Activated CD4-positive, alpha-beta T cell treated with anti-CD3 and anti-CD28 coated beads for 36 hours (primary cell): ENCODE data around the gene STRIP2. TPM values are rescaled to one million over a fixed set of nuclear protein-coding genes. Genes with fewer than 3 reads are reported as not detected.
"Not testable (repeated sequence)": the region's sequence is repeated elsewhere in the genome, so short reads cannot be mapped to it uniquely, and the experiment has no call there.

ENCODE experiments used
- ATAC-seq: fragments of 200-7000 bp; cut with Tn5 transposase; one replicate; pipeline ENCODE4 v1.10.0; 2021; ENCODE audit warnings: mild to moderate bottlenecking, moderate library complexity
- CTCF ChIA-PET: fragments of 350-600 bp; sonication (Branson Sonifier 250); formaldehyde crosslinking; loops from one replicate; lab custom pipeline; 2021; ENCODE audit warnings: antibody characterized with exemption; lab: Charles Lee
- POLR2A ChIA-PET: fragments of 350-600 bp; sonication (Branson Sonifier 250); formaldehyde crosslinking; loops from one replicate; lab custom pipeline; 2021; ENCODE audit warnings: antibody characterized with exemption, inconsistent platforms; lab: Charles Lee
- DNase-seq: peaks from one replicate; pipeline ENCODE4 v3.0.0-alpha.2; 2020
- H3K27ac Mint-ChIP-seq: one replicate; pipeline ENCODE4 v1.8.0; 2021; ENCODE audit warnings: mixed read lengths
- H3K27me3 Mint-ChIP-seq: one replicate; pipeline ENCODE4 v1.8.0; 2021; ENCODE audit warnings: mixed read lengths
- H3K36me3 Mint-ChIP-seq: one replicate; pipeline ENCODE4 v1.8.0; 2021; ENCODE audit warnings: low read depth, mixed read lengths
- H3K4me1 Mint-ChIP-seq: one replicate; pipeline ENCODE4 v1.8.0; 2021; ENCODE audit warnings: mixed read lengths
- H3K4me3 Mint-ChIP-seq: one replicate; pipeline ENCODE4 v1.8.0; 2021; ENCODE audit warnings: mild to moderate bottlenecking, moderate library complexity, mixed read lengths
- H3K9me3 Mint-ChIP-seq: one replicate; pipeline ENCODE4 v1.8.0; 2021; ENCODE audit warnings: low read depth, mixed read lengths
- intact Hi-C, 2 experiments: fragments of 100-400 bp; cut with DNase I in 1 of 2; cut with micrococcal nuclease in 1 of 2; formaldehyde crosslinking; loops; one replicate each; pipeline versions ENCODE4 v1.14.2 to v1.15.1; 2022 to 2024; cut with DNase I, micrococcal nuclease
- total RNA-seq, 2 experiments: library from RNA; stranded (reverse); gene quantifications; one replicate each; pipeline ENCODE4 v1.2.3, GENCODE V29; 2021

STRIP2 gene
- total RNA-seq, 2 experiments from 2014 or later = 41.3 to 51.8 TPM

- Mint-ChIP-seq H3K4me1 (peaks cover 14% of the 10 kb centered on the region), H3K27me3 (no peaks in the 10 kb centered on the region), H3K4me3 (peak overlapping the region; percentile 45), H3K36me3 (no peaks in the 10 kb centered on the region), H3K9me3 (no peaks in the 10 kb centered on the region), H3K27ac (no peak overlapping the region)
- ChIA-PET CTCF (interaction anchor here (0.7 to 1.2 kb wide), 4 partner anchors 21 to 516 kb away, joined by 3 to 5 read pairs (median 3); no protein-coding TSS in a partner anchor), POLR2A (interaction anchor here (0.5 to 0.6 kb wide), 3 partner anchors 10 to 277 kb away, joined by 3 to 4 read pairs (median 4); no protein-coding TSS in a partner anchor)
- ATAC-seq = no peak
- DNase-seq = no peak
- intact Hi-C loops = loop anchor here (2.0 to 10.0 kb wide), 4 partner anchors 69 to 445 kb away; partner anchors contain the start of genes NRF1 (in 1 of the 2) and STRIP2 (in 1 of the 2)
Observed at GRCh38 chr7:129503725-129504124, 69.5 kb downstream of the STRIP2 start.

GRCh38 chr7:129512192-129512591 lies 78.0 kb downstream of the STRIP2 start:
- Mint-ChIP-seq H3K9me3 (no peaks in the 10 kb centered on the region), H3K4me1 (peaks cover 5% of the 10 kb centered on the region), H3K27me3 (no peaks in the 10 kb centered on the region), H3K27ac (no peak overlapping the region), H3K4me3 (no peak overlapping the region), H3K36me3 (no peaks in the 10 kb centered on the region)
- POLR2A ChIA-PET = no interaction called here
- DNase-seq = no peak
- no peak for ATAC-seq
- CTCF ChIA-PET = interaction anchor here (1.0 to 1.5 kb wide), 2 partner anchors 51 to 132 kb away, joined by 3 read pairs; no protein-coding TSS in a partner anchor
- intact Hi-C loops = no loop called here

GRCh38 chr7:129513546-129513945 lies 79.3 kb downstream of the STRIP2 start:
- Mint-ChIP-seq H3K27ac (no peak overlapping the region), H3K9me3 (no peaks in the 10 kb centered on the region), H3K4me3 (no peak overlapping the region), H3K4me1 (no peaks in the 10 kb centered on the region), H3K36me3 (no peaks in the 10 kb centered on the region), H3K27me3 (peaks cover 2% of the 10 kb centered on the region)
- ATAC-seq (no peak), DNase-seq (no peak)
- ChIA-PET POLR2A (interaction anchor here (0.7 kb wide), 1 partner anchor 10 kb away, joined by 3 read pairs; no protein-coding TSS in a partner anchor), CTCF (no interaction called here)
- intact Hi-C loops = no loop called here

GRCh38 chr7:129514683-129515082 lies 80.5 kb downstream of the STRIP2 start:
- intact Hi-C loops = no loop called here
- POLR2A ChIA-PET = no interaction called here
- DNase-seq (no peak), ATAC-seq (no peak)
- peaks cover 3% of the 10 kb centered on the region for H3K27me3 Mint-ChIP-seq
- no peak overlapping the region for H3K27ac Mint-ChIP-seq
- H3K36me3 Mint-ChIP-seq = no peaks in the 10 kb centered on the region
- no peaks in the 10 kb centered on the region for H3K4me1 Mint-ChIP-seq
- no peaks in the 10 kb centered on the region for H3K9me3 Mint-ChIP-seq
- CTCF ChIA-PET = interaction anchor here (1.5 kb wide), 1 partner anchor 146 kb away, joined by 3 read pairs; no protein-coding TSS in a partner anchor
- no peak overlapping the region for H3K4me3 Mint-ChIP-seq

- Mint-ChIP-seq H3K27me3 (peaks cover 6% of the 10 kb centered on the region), H3K9me3 (no peaks in the 10 kb centered on the region), H3K4me3 (no peak overlapping the region), H3K27ac (no peak overlapping the region), H3K36me3 (no peaks in the 10 kb centered on the region), H3K4me1 (no peaks in the 10 kb centered on the region)
- no peak for ATAC-seq
- intact Hi-C loops = no loop called here
- ChIA-PET CTCF (interaction anchor here (0.6 to 1.5 kb wide), 2 partner anchors 147 to 235 kb away, joined by 3 read pairs; no protein-coding TSS in a partner anchor), POLR2A (no interaction called here)
- no peak for DNase-seq
Observed at GRCh38 chr7:129515381-129515780, 81.1 kb downstream of the STRIP2 start.

GRCh38 chr7:129517931-129518330 lies 83.7 kb downstream of the STRIP2 start:
- Mint-ChIP-seq H3K27me3 (peaks cover 19% of the 10 kb centered on the region), H3K9me3 (no peaks in the 10 kb centered on the region)
- CTCF ChIA-PET = no interaction called here

GRCh38 chr7:129519464-129519863 lies 85.2 kb downstream of the STRIP2 start:
- intact Hi-C loops = no loop called here
- ChIA-PET CTCF (no interaction called here), POLR2A (no interaction called here)
- H3K36me3 Mint-ChIP-seq = no peaks in the 10 kb centered on the region
- DNase-seq (no peak), ATAC-seq (no peak)
- H3K9me3 Mint-ChIP-seq = no peaks in the 10 kb centered on the region
- no peak overlapping the region for H3K27ac Mint-ChIP-seq
- H3K27me3 Mint-ChIP-seq = peaks cover 20% of the 10 kb centered on the region
- H3K4me1 Mint-ChIP-seq = no peaks in the 10 kb centered on the region
- no peak overlapping the region for H3K4me3 Mint-ChIP-seq

More at GRCh38 chr7:129517931-129518330, 83.7 kb downstream of the STRIP2 start:
- H3K36me3 Mint-ChIP-seq = no peaks in the 10 kb centered on the region
- no peaks in the 10 kb centered on the region for H3K4me1 Mint-ChIP-seq
- ATAC-seq (no peak), DNase-seq (no peak)
- no peak overlapping the region for H3K27ac Mint-ChIP-seq
- intact Hi-C loops = no loop called here
- POLR2A ChIA-PET = no interaction called here
- H3K4me3 Mint-ChIP-seq = no peak overlapping the region

- POLR2A ChIA-PET = interaction anchor here (0.6 kb wide), 1 partner anchor 20 kb away, joined by 3 read pairs; no protein-coding TSS in a partner anchor
- CTCF ChIA-PET = interaction anchor here (0.7 kb wide), 1 partner anchor 121 kb away, joined by 3 read pairs; no protein-coding TSS in a partner anchor
- H3K27me3 Mint-ChIP-seq = peaks cover 22% of the 10 kb centered on the region
- intact Hi-C loops = no loop called here
- DNase-seq (peak; percentile 19), ATAC-seq (peak; percentile 23)
- H3K9me3 Mint-ChIP-seq = no peaks in the 10 kb centered on the region
- no peak overlapping the region for H3K27ac Mint-ChIP-seq
- H3K4me3 Mint-ChIP-seq = no peak overlapping the region
- no peaks in the 10 kb centered on the region for H3K36me3 Mint-ChIP-seq
- no peaks in the 10 kb centered on the region for H3K4me1 Mint-ChIP-seq
Observed at GRCh38 chr7:129522088-129522970, 88.1 kb downstream of the STRIP2 start.

GRCh38 chr7:129522971-129523340 lies 88.7 kb downstream of the STRIP2 start:
- CTCF ChIA-PET = interaction anchor here (0.7 kb wide), 1 partner anchor 121 kb away, joined by 3 read pairs; no protein-coding TSS in a partner anchor
- Mint-ChIP-seq H3K9me3 (no peaks in the 10 kb centered on the region), H3K27me3 (peaks cover 22% of the 10 kb centered on the region), H3K36me3 (no peaks in the 10 kb centered on the region), H3K27ac (no peak overlapping the region), H3K4me3 (no peak overlapping the region), H3K4me1 (no peaks in the 10 kb centered on the region)
- ATAC-seq = no peak
- DNase-seq = no peak
- POLR2A ChIA-PET = interaction anchor here (0.6 kb wide), 1 partner anchor 19 kb away, joined by 3 read pairs; no protein-coding TSS in a partner anchor
- intact Hi-C loops = no loop called here

GRCh38 chr7:129523924-129524323 lies 89.7 kb downstream of the STRIP2 start:
- CTCF ChIA-PET = interaction anchor here (0.6 to 0.9 kb wide), 2 partner anchors 20 to 55 kb away, joined by 3 read pairs; no protein-coding TSS in a partner anchor
- ATAC-seq = no peak

GRCh38 chr7:129524405-129524804 lies 90.2 kb downstream of the STRIP2 start:
- H3K27ac Mint-ChIP-seq, H3K9me3 Mint-ChIP-seq, H3K36me3 Mint-ChIP-seq, H3K4me3 Mint-ChIP-seq, POLR2A ChIA-PET, ATAC-seq, intact Hi-C loops, H3K4me1 Mint-ChIP-seq, DNase-seq: not testable (repeated sequence)
- CTCF ChIA-PET = interaction anchor here (0.6 to 0.9 kb wide), 2 partner anchors 21 to 54 kb away, joined by 3 read pairs; no protein-coding TSS in a partner anchor
- peaks cover 21% of the 10 kb centered on the region for H3K27me3 Mint-ChIP-seq

More at GRCh38 chr7:129523924-129524323, 89.7 kb downstream of the STRIP2 start:
- intact Hi-C loops = no loop called here
- H3K27ac Mint-ChIP-seq = no peak overlapping the region
- H3K27me3 Mint-ChIP-seq = peaks cover 21% of the 10 kb centered on the region
- no peaks in the 10 kb centered on the region for H3K36me3 Mint-ChIP-seq
- H3K4me3 Mint-ChIP-seq = no peak overlapping the region
- POLR2A ChIA-PET = no interaction called here
- no peak for DNase-seq
- H3K4me1 Mint-ChIP-seq = no peaks in the 10 kb centered on the region
- no peaks in the 10 kb centered on the region for H3K9me3 Mint-ChIP-seq
